Liver (tissue), 9 donors: ENCODE data around the gene COL19A1. TPM values are rescaled to one million over a fixed set of nuclear protein-coding genes. Genes with fewer than 3 reads are reported as not detected.

ENCODE experiments used
- DNase-seq: peaks from one replicate; pipeline ENCODE4 v3.0.0-alpha.2; 2017; ENCODE audit warnings: low spot score
- H3K27ac ChIP-seq, 2 donors: one replicate each; pipeline ENCODE4 v1.7.0; 2013; ENCODE audit warnings: inconsistent platforms in 2 of 2, low read length in 2 of 2, control low read depth in 1 of 2, low read depth in 1 of 2, mild to moderate bottlenecking in 1 of 2
- H3K27me3 ChIP-seq, 4 donors: one replicate each; pipeline versions ENCODE4 v1.6.1 to v1.7.0; 2013; ENCODE audit warnings: low read length in 3 of 4, inconsistent platforms in 1 of 4, mild to moderate bottlenecking in 1 of 4, moderate library complexity in 1 of 4; ENCODE audit not compliant: control insufficient read depth in 4 of 4, insufficient read depth in 4 of 4
- H3K36me3 ChIP-seq, 4 donors: one replicate each; pipeline versions ENCODE4 v1.6.1 to v1.7.0; 2013; ENCODE audit warnings: low read length in 3 of 4, mild to moderate bottlenecking in 3 of 4, low read depth in 1 of 4, moderate library complexity in 1 of 4; ENCODE audit not compliant: control insufficient read depth in 4 of 4, insufficient read depth in 3 of 4
- H3K4me1 ChIP-seq, 4 donors: one replicate each; pipeline versions ENCODE4 v1.6.1 to v1.7.0; 2013; ENCODE audit warnings: low read length in 3 of 4, mild to moderate bottlenecking in 3 of 4, moderate library complexity in 1 of 4; ENCODE audit not compliant: control insufficient read depth in 4 of 4, insufficient read depth in 4 of 4
- H3K4me3 ChIP-seq, 3 donors: one replicate each; pipeline versions ENCODE4 v1.6.1 to v1.7.0; 2013; ENCODE audit warnings: low read length in 3 of 3, control low read depth in 1 of 3, low read depth in 1 of 3, mild to moderate bottlenecking in 1 of 3
- H3K9ac ChIP-seq, 2 donors: one replicate each; pipeline ENCODE4 v1.7.0; 2013; ENCODE audit warnings: low read length in 2 of 2, mild to moderate bottlenecking in 2 of 2, moderate library complexity in 2 of 2, control low read depth in 1 of 2, low read depth in 1 of 2
- H3K9me3 ChIP-seq, 4 donors: one replicate each; pipeline versions ENCODE4 v1.6.1 to v1.7.0; 2013; ENCODE audit warnings: low read length in 3 of 4; ENCODE audit not compliant: control insufficient read depth in 4 of 4
- ATF3 ChIP-seq: IDR thresholded peaks from 2 replicates; pipeline ENCODE4 v1.6.1; 2016; ENCODE audit warnings: antibody characterized with exemption
- CTCF ChIP-seq: fragments of 150-350 bp; IDR thresholded peaks from 2 replicates; pipeline ENCODE4 v1.5.1; 2017; ENCODE audit warnings: improper control_type of control experiment, low read depth, low read length; ENCODE audit not compliant: missing input control
- EGR1 ChIP-seq, 2 donors: IDR thresholded peaks; 2 replicates each; pipeline ENCODE4 v1.6.1; 2016 to 2018; ENCODE audit warnings: antibody characterized with exemption in 2 of 2, low read depth in 2 of 2
- FOXA1 ChIP-seq: IDR thresholded peaks from 2 replicates; pipeline ENCODE4 v1.6.1; 2016; ENCODE audit warnings: antibody characterized with exemption
- FOXA2 ChIP-seq: IDR thresholded peaks from 2 replicates; pipeline ENCODE4 v1.6.1; 2016; ENCODE audit warnings: antibody characterized with exemption
- GABPA ChIP-seq, 2 donors: IDR thresholded peaks in 1 of 2; conservative IDR thresholded peaks in 1 of 2; 2 replicates each; pipeline ENCODE4 v1.6.1; 2016; ENCODE audit warnings: antibody characterized with exemption in 2 of 2, mild to moderate bottlenecking in 1 of 2, moderate library complexity in 1 of 2
- HNF4A ChIP-seq, 2 donors: conservative IDR thresholded peaks; 2 replicates each; pipeline ENCODE4 v1.6.1; 2016; ENCODE audit warnings: antibody characterized with exemption in 2 of 2, mild to moderate bottlenecking in 2 of 2
- HNF4G ChIP-seq: IDR thresholded peaks from 2 replicates; pipeline ENCODE4 v1.6.1; 2016; ENCODE audit warnings: antibody characterized with exemption
- JUND ChIP-seq, 2 donors: IDR thresholded peaks; 2 replicates each; pipeline ENCODE4 v1.6.1; 2016; ENCODE audit warnings: antibody characterized with exemption in 2 of 2
- NR2F2 ChIP-seq: IDR thresholded peaks from 2 replicates; pipeline ENCODE4 v1.6.1; 2016; ENCODE audit warnings: antibody characterized with exemption
- RAD21 ChIP-seq, 2 donors: IDR thresholded peaks; 2 replicates each; pipeline ENCODE4 v1.6.1; 2016; ENCODE audit warnings: antibody characterized with exemption in 2 of 2, mild to moderate bottlenecking in 2 of 2
- REST ChIP-seq: IDR thresholded peaks from 2 replicates; pipeline ENCODE4 v1.6.1; 2016; ENCODE audit warnings: antibody characterized with exemption, mild to moderate bottlenecking
- RXRA ChIP-seq, 2 donors: IDR thresholded peaks; 2 replicates each; pipeline ENCODE4 v1.6.1; 2017 to 2018; ENCODE audit warnings: antibody characterized with exemption in 2 of 2, mild to moderate bottlenecking in 1 of 2
- SP1 ChIP-seq: IDR thresholded peaks from 2 replicates; pipeline ENCODE4 v1.6.1; 2018; ENCODE audit warnings: antibody characterized with exemption, mild to moderate bottlenecking
- TAF1 ChIP-seq: conservative IDR thresholded peaks from 2 replicates; pipeline ENCODE4 v1.6.1; 2016; ENCODE audit warnings: antibody characterized with exemption, mild to moderate bottlenecking
- YY1 ChIP-seq: IDR thresholded peaks from 2 replicates; pipeline ENCODE4 v1.6.1; 2016; ENCODE audit warnings: antibody characterized with exemption, mild to moderate bottlenecking
- ZBTB33 ChIP-seq: IDR thresholded peaks from 2 replicates; pipeline ENCODE4 v1.6.1; 2016; ENCODE audit warnings: antibody characterized with exemption
- WGBS: extraction: QIAGEN DNeasy Blood & Tissue Kit; methylation state at CpG from one replicate; pipeline ENCODE4 v1.1.7; 2013; 5-methylcytosine and 5-hydroxymethylcytosine counted together
- polyA plus RNA-seq, 2 donors: library from polyadenylated mRNA; stranded (reverse) in 1 of 2; unstranded in 1 of 2; fragments of 200-250 nt in 1 of 2; fragments of >200 nt in 1 of 2; fragmentation: Nextera tagmentation in 1 of 2; extraction: Ambion mirVana in 1 of 2; gene quantifications; one replicate each; pipeline versions ENCODE4 v1.2.1 to v1.2.3, GENCODE V29; 2013 to 2015
- total RNA-seq, 2 donors: library from RNA; depleted of rRNA; stranded (reverse); fragments of >200 nt; gene quantifications; one replicate each; pipeline ENCODE4 v1.2.3, GENCODE V29; 2014
- TF ChIP-seq, protein P1 (sequence below): IDR thresholded peaks from 2 replicates; pipeline ENCODE4 v1.6.1; 2016; ENCODE audit warnings: antibody characterized with exemption
- donor health status: healthy.
- donor health status: healthy.
- donor health status: healthy.
- donor health status: healthy.
- donor health status: healthy.

The COL19A1 gene
- total and polyA plus RNA-seq, 4 donors: 0.25 to 0.51 TPM; not detected in 2

DNA sequence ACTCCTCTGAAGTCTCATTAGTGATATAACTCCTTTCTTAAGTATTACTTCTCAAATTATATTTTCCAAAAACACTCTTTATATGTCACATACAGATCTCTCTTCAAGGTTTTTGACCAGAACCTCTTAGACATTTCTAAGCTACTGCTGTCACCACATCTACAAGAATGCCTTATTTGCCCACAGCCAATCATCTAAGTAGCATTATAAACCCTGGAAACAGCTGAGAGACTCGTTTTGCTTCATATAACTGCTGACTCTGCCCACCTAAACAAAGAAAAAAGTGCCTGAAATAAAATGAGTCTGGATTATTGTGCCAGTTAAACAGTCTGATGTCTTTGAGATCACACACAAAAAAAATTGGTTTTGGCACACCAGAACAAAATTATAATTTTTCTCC, 270.6 kb downstream of the COL19A1 start (continued):
- TF ChIP-seq ATF3: no peak
- no peak for TF ChIP-seq JUND (IDR thresholded peaks at IDR 0.05)

- no peak for TF ChIP-seq GABPA (IDR thresholded peaks at IDR 0.05 in 1 of 2, conservative IDR thresholded peaks at IDR 0.05 in 1 of 2)
- no peak for TF ChIP-seq SP1
- TF ChIP-seq ATF3: no peak
- no peak for TF ChIP-seq RXRA (IDR thresholded peaks at IDR 0.05)
- 29% methylated on average over 2 of the region's 2 CpGs for WGBS
- Histone ChIP-seq H3K4me1 (no peaks in the 10 kb centered on the region), H3K27me3 (peaks cover 0 to 2% (median 0%) of the 10 kb centered on the region in 4 donors), H3K9me3 (no peaks in the 10 kb centered on the region), H3K9ac (no peak overlapping the region), H3K4me3 (no peak overlapping the region), H3K36me3 (no peaks in the 10 kb centered on the region), H3K27ac (no peak overlapping the region)
- DNase-seq: no peak
These were observed 274.1 kb downstream of the COL19A1 start for GRCh38 chr6:70140496-70140895.

- H3K27me3 ChIP-seq: peaks cover 0 to 2% (median 0%) of the 10 kb centered on the region in 4 donors
- H3K36me3 ChIP-seq: no peaks in the 10 kb centered on the region
- no peak for TF ChIP-seq TAF1
- no peak for TF ChIP-seq REST
- no peak for TF ChIP-seq YY1
- TF ChIP-seq NR2F2: no peak
- no peak for TF ChIP-seq HNF4A (conservative IDR thresholded peaks at IDR 0.05)
- no peak for TF ChIP-seq FOXA1
- TF ChIP-seq RXRA (IDR thresholded peaks at IDR 0.05): no peak
- no peak for TF ChIP-seq ZBTB33
- TF ChIP-seq, protein P1, sequence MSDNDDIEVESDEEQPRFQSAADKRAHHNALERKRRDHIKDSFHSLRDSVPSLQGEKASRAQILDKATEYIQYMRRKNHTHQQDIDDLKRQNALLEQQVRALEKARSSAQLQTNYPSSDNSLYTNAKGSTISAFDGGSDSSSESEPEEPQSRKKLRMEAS: no peak
- no peak for TF ChIP-seq EGR1 (IDR thresholded peaks at IDR 0.05; ENCODE audit: low read depth in 2 of 2)
- TF ChIP-seq ATF3: no peak
- TF ChIP-seq GABPA (IDR thresholded peaks at IDR 0.05 in 1 of 2, conservative IDR thresholded peaks at IDR 0.05 in 1 of 2): no peak
- no peak for TF ChIP-seq HNF4G
- no peak for TF ChIP-seq RAD21 (IDR thresholded peaks at IDR 0.05)
- no peak for TF ChIP-seq JUND (IDR thresholded peaks at IDR 0.05)
- TF ChIP-seq CTCF: no peak
- no peak for TF ChIP-seq FOXA2
- TF ChIP-seq SP1: no peak
- WGBS: 74% methylated on average over 4 of the region's 4 CpGs
- H3K4me3 ChIP-seq: no peak overlapping the region
- no peaks in the 10 kb centered on the region for H3K4me1 ChIP-seq
- no peaks in the 10 kb centered on the region for H3K9me3 ChIP-seq
- DNase-seq: no peak
- H3K27ac ChIP-seq: no peak overlapping the region
- no peak overlapping the region for H3K9ac ChIP-seq
These were observed 275.7 kb downstream of the COL19A1 start for GRCh38 chr6:70142034-70142433.
